HG03045 (cell line): ENCODE results near the gene MAPK11.

Experiments
- ATAC-seq: cut with Tn5 transposase; IDR thresholded peaks from one replicate; pipeline ENCODE4 v1.9.1; 2021; ENCODE audit warnings: mild to moderate bottlenecking, moderate library complexity; ENCODE audit not compliant: unreplicated experiment

Gene MAPK11

DNA sequence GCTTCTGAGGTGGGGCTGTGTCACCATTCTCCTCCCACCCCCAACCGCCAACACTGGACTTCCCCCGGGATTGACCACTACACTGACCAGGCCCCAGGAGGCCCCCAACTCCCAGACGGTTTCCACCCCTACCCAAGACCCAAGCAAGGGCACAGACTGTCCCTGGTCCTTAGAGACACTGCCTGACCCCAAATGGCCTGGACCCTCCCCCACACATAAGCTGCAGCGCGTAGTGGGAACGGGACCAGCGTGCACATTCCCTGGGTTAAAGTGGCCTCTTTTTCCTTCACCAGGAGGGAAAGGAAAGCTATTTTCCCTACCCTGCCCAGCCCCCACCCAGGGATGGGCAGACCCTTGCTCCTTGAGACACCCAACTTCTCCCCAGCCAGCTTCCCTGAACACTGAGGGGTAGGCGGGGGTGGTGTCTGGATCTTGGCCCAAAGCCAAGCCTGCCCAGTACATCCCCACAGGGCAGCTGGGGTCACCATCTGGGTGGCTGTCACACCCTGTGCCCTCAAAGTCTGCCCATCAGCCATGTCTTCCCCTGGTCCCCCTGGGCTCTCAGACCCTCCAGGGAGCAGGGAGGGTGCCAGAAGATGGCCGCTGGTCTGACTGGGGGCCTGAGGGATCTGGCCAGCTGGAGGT is 7.1 kb downstream of the MAPK11 start:
- no peak for ATAC-seq

GRCh38 chr22:50262460-50262911 is 7.7 kb downstream of the MAPK11 start:
- ATAC-seq = no peak

- ATAC-seq = no peak
Measured at GRCh38 chr22:50261615-50262459, 8.3 kb downstream of the MAPK11 start, which contains the start of gene MAPK12. Gene MAPK12, minus strand, starts transcription at chr22:50261683. Its CDS starts 174 bp downstream, at chr22:50261509.

- ATAC-seq = no peak
Measured at GRCh38 chr22:50260801-50261614, 9.2 kb downstream of the MAPK11 start.

- no peak for ATAC-seq
Measured at GRCh38 chr22:50260434-50260800, 9.8 kb downstream of the MAPK11 start.

DNA sequence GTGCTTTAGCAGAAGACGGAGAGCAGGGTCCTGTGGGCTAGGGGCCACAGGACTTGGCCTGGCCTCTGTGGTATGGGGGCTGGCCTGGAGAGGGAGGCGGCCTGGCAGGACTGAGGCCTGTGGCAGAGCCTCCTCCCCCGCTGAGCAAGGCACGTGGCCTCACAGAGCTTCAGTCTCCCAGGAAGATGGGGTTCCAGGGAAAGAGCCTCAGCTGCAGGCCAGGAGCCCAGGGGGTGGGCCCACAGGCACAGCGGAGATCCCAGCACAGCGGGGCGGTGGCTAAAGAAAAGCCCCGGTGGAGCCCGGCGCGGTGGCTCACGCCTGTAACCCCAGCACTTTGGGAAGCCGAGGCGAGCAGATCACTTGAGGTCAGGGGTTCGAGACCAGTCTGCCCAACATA is 10.9 kb downstream of the MAPK11 start:
- ATAC-seq = no peak

- no peak for ATAC-seq
Measured at GRCh38 chr22:50258361-50259292, 11.6 kb downstream of the MAPK11 start.

- ATAC-seq = no peak
Measured at GRCh38 chr22:50257451-50258360, 12.5 kb downstream of the MAPK11 start.

DNA sequence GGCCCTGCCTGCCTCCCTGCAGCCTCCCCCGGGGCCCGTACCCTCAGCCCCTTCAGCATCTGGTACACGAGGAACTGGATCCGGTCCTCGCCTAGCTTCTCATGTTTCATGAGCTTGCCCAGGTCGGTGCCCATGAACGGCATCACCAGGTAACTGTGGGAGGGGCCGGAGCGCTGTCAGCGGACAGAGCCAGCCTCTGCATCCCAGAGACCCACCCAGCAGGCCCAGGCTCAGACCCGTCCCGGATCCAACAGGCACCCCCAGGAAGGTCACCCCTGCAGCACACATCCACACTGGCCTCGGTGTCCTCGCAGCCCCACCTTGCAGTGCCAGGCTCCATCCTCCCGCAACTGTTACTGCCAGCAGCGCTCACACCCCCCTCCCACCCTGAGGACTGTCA is 13.1 kb downstream of the MAPK11 start:
- ATAC-seq = no peak

- no peak for ATAC-seq
Measured at GRCh38 chr22:50256258-50256862, 13.8 kb downstream of the MAPK11 start.

- no peak for ATAC-seq
Measured at GRCh38 chr22:50255607-50256006, 14.6 kb downstream of the MAPK11 start.

- ATAC-seq = no peak
Measured at GRCh38 chr22:50255099-50255498, 15.1 kb downstream of the MAPK11 start.

DNA sequence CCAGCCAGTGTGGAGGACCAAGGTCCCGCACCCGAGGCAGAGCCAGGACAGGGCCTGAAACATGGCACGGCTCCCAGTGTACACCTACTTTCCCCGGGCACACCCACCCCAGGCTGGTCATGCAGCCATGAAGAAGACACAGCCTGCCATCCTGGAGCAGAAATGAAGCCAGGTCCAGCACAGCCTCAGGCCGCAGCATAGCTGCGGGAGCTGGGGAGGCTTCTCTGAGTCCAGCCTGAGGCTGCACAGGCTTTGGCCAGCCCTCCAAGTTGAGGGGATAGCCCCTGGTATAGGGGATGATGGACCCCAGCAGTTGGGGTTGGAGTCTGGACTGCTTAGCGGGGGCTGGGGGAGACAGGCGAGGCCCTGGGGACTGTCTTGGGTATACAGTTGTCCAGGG is 16.2 kb downstream of the MAPK11 start:
- ATAC-seq = no peak

- no peak for ATAC-seq
Measured at GRCh38 chr22:50253046-50253915, 16.9 kb downstream of the MAPK11 start.

GRCh38 chr22:50252082-50253045 is 17.8 kb downstream of the MAPK11 start:
- no peak for ATAC-seq

GRCh38 chr22:50251477-50252081 is 18.6 kb downstream of the MAPK11 start:
- ATAC-seq = no peak
